Neutrophil (primary cell): ENCODE results near the gene EML6.

Experiments
- H3K27ac ChIP-seq: fragments of 200-600 bp; sonication (generic); 2 replicates; pipeline ENCODE4 v1.5.1; 2016; ENCODE audit warnings: mild to moderate bottlenecking, moderate library complexity
- H3K27me3 ChIP-seq: fragments of 200-600 bp; sonication (generic); 2 replicates; pipeline ENCODE4 v1.6.0; 2016; ENCODE audit warnings: mild to moderate bottlenecking
- H3K36me3 ChIP-seq: fragments of 200-600 bp; sonication (generic); 2 replicates; pipeline ENCODE4 v1.5.1; 2017
- H3K4me1 ChIP-seq, 2 experiments: fragments of 200-600 bp in 1 of 2; sonication (generic) in 1 of 2; 1 replicate in 1 of 2; 2 replicates in 1 of 2; pipeline versions ENCODE4 v1.5.1 to v1.6.1; 2013 to 2016; ENCODE audit warnings: low read depth in 1 of 2, low read length in 1 of 2, mild to moderate bottlenecking in 1 of 2, moderate library complexity in 1 of 2; ENCODE audit not compliant: control insufficient read depth in 1 of 2, insufficient read depth in 1 of 2
- H3K4me3 ChIP-seq, 2 experiments: fragments of 200-600 bp in 1 of 2; sonication (generic) in 1 of 2; 1 replicate in 1 of 2; 2 replicates in 1 of 2; pipeline ENCODE4 v1.5.1; 2013 to 2016; ENCODE audit warnings: low read depth in 1 of 2, low read length in 1 of 2, mild to moderate bottlenecking in 1 of 2, moderate library complexity in 1 of 2
- H3K9me3 ChIP-seq: fragments of 200-600 bp; sonication (generic); 2 replicates; pipeline ENCODE4 v1.5.1; 2016
- CTCF ChIP-seq: fragments of 200-600 bp; sonication (generic); IDR thresholded peaks from 2 replicates; pipeline ENCODE4 v1.5.1; 2016; ENCODE audit warnings: antibody characterized with exemption

The EML6 gene

GRCh38 chr2:54859416-54859815 lies 136.0 kb downstream of the EML6 start:
- Histone ChIP-seq H3K4me1 (no peaks in the 10 kb centered on the region), H3K27me3 (no peaks in the 10 kb centered on the region), H3K36me3 (no peaks in the 10 kb centered on the region), H3K27ac (no peak overlapping the region), H3K4me3 (no peak overlapping the region), H3K9me3 (no peaks in the 10 kb centered on the region)
- TF ChIP-seq CTCF, result no peak

- H3K36me3 ChIP-seq, result no peaks in the 10 kb centered on the region
- no peaks in the 10 kb centered on the region for H3K27me3 ChIP-seq
- no peaks in the 10 kb centered on the region for H3K4me1 ChIP-seq
- H3K9me3 ChIP-seq, result no peaks in the 10 kb centered on the region
- H3K27ac ChIP-seq, result no peak overlapping the region
- H3K4me3 ChIP-seq, result no peak overlapping the region
- TF ChIP-seq CTCF, result no peak
Observed at GRCh38 chr2:54859997-54860701, 136.7 kb downstream of the EML6 start.

GRCh38 chr2:54862229-54862628 lies 138.8 kb downstream of the EML6 start:
- Histone ChIP-seq H3K4me1 (no peaks in the 10 kb centered on the region), H3K27me3 (no peaks in the 10 kb centered on the region), H3K36me3 (no peaks in the 10 kb centered on the region), H3K9me3 (no peaks in the 10 kb centered on the region), H3K4me3 (no peak overlapping the region), H3K27ac (no peak overlapping the region)
- no peak for TF ChIP-seq CTCF

GRCh38 chr2:54862742-54863141 lies 139.3 kb downstream of the EML6 start:
- Histone ChIP-seq H3K36me3 (no peaks in the 10 kb centered on the region), H3K27me3 (no peaks in the 10 kb centered on the region)
- TF ChIP-seq CTCF, result no peak

GRCh38 chr2:54863660-54864059 lies 140.2 kb downstream of the EML6 start:
- no peaks in the 10 kb centered on the region for H3K9me3 ChIP-seq

More at GRCh38 chr2:54862742-54863141, 139.3 kb downstream of the EML6 start:
- Histone ChIP-seq H3K9me3 (no peaks in the 10 kb centered on the region), H3K27ac (no peak overlapping the region), H3K4me3 (no peak overlapping the region), H3K4me1 (no peaks in the 10 kb centered on the region)

More at GRCh38 chr2:54863660-54864059, 140.2 kb downstream of the EML6 start:
- Histone ChIP-seq H3K4me3 (no peak overlapping the region), H3K27me3 (no peaks in the 10 kb centered on the region), H3K36me3 (no peaks in the 10 kb centered on the region), H3K27ac (no peak overlapping the region), H3K4me1 (no peaks in the 10 kb centered on the region)
- TF ChIP-seq CTCF, result no peak
